Tibial artery (tissue), 4 donors: ENCODE results near the gene PXDC1.
A peak's percentile ranks its signal among the peaks of the same experiment; 100 is the strongest.
"Not testable (repeated sequence)": the region's sequence is repeated elsewhere in the genome, so short reads cannot be mapped to it uniquely, and the experiment has no call there.

Source experiments
- DNase-seq, 2 donors: peaks; one replicate each; pipeline ENCODE4 v3.0.0-alpha.2; 2019
- H3K27ac ChIP-seq, 2 donors: fragments of 200-600 bp; sonication (generic) in 1 of 2; 1 replicate in 1 of 2; 2 replicates in 1 of 2; pipeline ENCODE4 v1.5.1; 2018 to 2019; ENCODE audit warnings: mild to moderate bottlenecking in 1 of 2
- H3K27me3 ChIP-seq, 2 donors: fragments of 200-600 bp; sonication (generic) in 1 of 2; one replicate each; pipeline versions ENCODE4 v1.5.1 to v1.6.0; 2016 to 2019
- H3K36me3 ChIP-seq, 3 donors: fragments of 200-600 bp; sonication (generic) in 2 of 3; one replicate each; pipeline ENCODE4 v1.5.1; 2016 to 2019; ENCODE audit warnings: mild to moderate bottlenecking in 2 of 3
- H3K4me1 ChIP-seq, 4 donors: fragments of 200-600 bp; sonication (generic) in 2 of 4; 1 replicate in 3 of 4; 2 replicates in 1 of 4; pipeline ENCODE4 v1.5.1; 2016 to 2019
- H3K4me3 ChIP-seq, 2 donors: fragments of 200-600 bp; sonication (generic) in 1 of 2; 1 replicate in 1 of 2; 2 replicates in 1 of 2; pipeline ENCODE4 v1.5.1; 2018 to 2019; ENCODE audit warnings: mild to moderate bottlenecking in 2 of 2
- H3K9me3 ChIP-seq, 3 donors: fragments of 200-600 bp; sonication (generic) in 1 of 3; one replicate each; pipeline ENCODE4 v1.5.1; 2016 to 2019
- CTCF ChIP-seq, 2 experiments: fragments of 200-600 bp in 1 of 2; fragments of 450-650 bp in 1 of 2; IDR thresholded peaks; one replicate each; pipeline ENCODE4 v1.5.1; 2017 to 2019; ENCODE audit warnings: antibody characterized with exemption in 2 of 2, mild to moderate bottlenecking in 1 of 2, moderate library complexity in 1 of 2
- intact Hi-C: fragments of 100-400 bp; cut with DNase I; formaldehyde crosslinking; loops from one replicate; pipeline ENCODE4 v1.15.0; 2023; ENCODE audit warnings: low total_unique reads

Gene PXDC1

GRCh38 chr6:3757241-3757641, 5.7 kb upstream of the PXDC1 start:
- Histone ChIP-seq H3K36me3 (no peaks in the 10 kb centered on the region), H3K4me1 (peaks cover 0 to 56% (median 20%) of the 10 kb centered on the region in 4 donors), H3K27ac (peak overlapping the region; percentile 66 to 71), H3K9me3 (no peaks in the 10 kb centered on the region), H3K4me3 (no peak overlapping the region), H3K27me3 (no peaks in the 10 kb centered on the region)
- intact Hi-C loops = no loop called here
- no peak for TF ChIP-seq CTCF (IDR thresholded peaks at IDR 0.05)
- peak in 1 of 2 donors; percentile 64 for DNase-seq

GRCh38 chr6:3756546-3756945, 5.0 kb upstream of the PXDC1 start:
- Histone ChIP-seq H3K9me3 (no peaks in the 10 kb centered on the region), H3K4me3 (no peak overlapping the region), H3K36me3 (no peaks in the 10 kb centered on the region), H3K27ac (peak overlapping the region; percentile 24 to 71), H3K4me1 (peaks cover 0 to 56% (median 20%) of the 10 kb centered on the region in 4 donors), H3K27me3 (no peaks in the 10 kb centered on the region)
- intact Hi-C loops = no loop called here
- no peak for TF ChIP-seq CTCF (IDR thresholded peaks at IDR 0.05)
- DNase-seq = no peak

- DNase-seq = no peak
- TF ChIP-seq CTCF (IDR thresholded peaks at IDR 0.05) = no peak
- no peak overlapping the region for H3K4me3 ChIP-seq
- H3K27me3 ChIP-seq = no peaks in the 10 kb centered on the region
- peak overlapping the region; percentile 24 to 71 for H3K27ac ChIP-seq
- H3K4me1 ChIP-seq = peaks cover 0 to 54% (median 20%) of the 10 kb centered on the region in 4 donors
- peaks cover 0 to 5% (median 0%) of the 10 kb centered on the region in 3 donors for H3K36me3 ChIP-seq
- no peaks in the 10 kb centered on the region for H3K9me3 ChIP-seq
- intact Hi-C loops = no loop called here
Measured at GRCh38 chr6:3755637-3756545, 4.4 kb upstream of the PXDC1 start.

- H3K36me3 ChIP-seq = peaks cover 0 to 7% (median 0%) of the 10 kb centered on the region in 3 donors
- intact Hi-C loops = loop anchor here (5.0 kb wide), 2 partner anchors 53 to 73 kb away; no protein-coding TSS in a partner anchor
- no peak overlapping the region for H3K27ac ChIP-seq
- DNase-seq = no peak
- no peak overlapping the region for H3K4me3 ChIP-seq
- H3K4me1 ChIP-seq = peaks cover 0 to 46% (median 18%) of the 10 kb centered on the region in 4 donors
- H3K27me3 ChIP-seq = no peaks in the 10 kb centered on the region
- no peak for TF ChIP-seq CTCF (IDR thresholded peaks at IDR 0.05)
- no peaks in the 10 kb centered on the region for H3K9me3 ChIP-seq
Measured at GRCh38 chr6:3754776-3755175, 3.3 kb upstream of the PXDC1 start.

GRCh38 chr6:3754032-3754725, 2.7 kb upstream of the PXDC1 start:
- H3K27ac ChIP-seq = peak overlapping the region in 1 of 2 donors; percentile 1
- H3K4me1 ChIP-seq = peaks cover 0 to 40% (median 14%) of the 10 kb centered on the region in 4 donors
- H3K27me3 ChIP-seq, H3K9me3 ChIP-seq, H3K4me3 ChIP-seq, H3K36me3 ChIP-seq: not testable (repeated sequence)
- peak in 1 of 2 donors; percentile 54 for DNase-seq
- intact Hi-C loops = loop anchor here (5.0 kb wide), 2 partner anchors 53 to 73 kb away; no protein-coding TSS in a partner anchor
